HG02798 (cell line): ENCODE measurements around the gene KCTD20.
"Not testable (repeated sequence)": the region's sequence is repeated elsewhere in the genome, so short reads cannot be mapped to it uniquely, and the experiment has no call there.

ENCODE experiments used
- ATAC-seq: cut with Tn5 transposase; IDR thresholded peaks from one replicate; pipeline ENCODE4 v1.9.1; 2021; ENCODE audit warnings: mild to moderate bottlenecking; ENCODE audit not compliant: unreplicated experiment, poor library complexity

The KCTD20 gene

GRCh38 chr6:36443471-36444428, 950 bp downstream of the KCTD20 start:
- no peak for ATAC-seq

- ATAC-seq = no peak
Measured at GRCh38 chr6:36444470-36444869, 1.7 kb downstream of the KCTD20 start.

GRCh38 chr6:36445621-36446020, 2.8 kb downstream of the KCTD20 start:
- no peak for ATAC-seq

GRCh38 chr6:36449173-36449572, 6.4 kb downstream of the KCTD20 start:
- ATAC-seq = not testable (repeated sequence)

- not testable (repeated sequence) for ATAC-seq
Measured at GRCh38 chr6:36452897-36453296, 10.1 kb downstream of the KCTD20 start.

- no peak for ATAC-seq
Measured at GRCh38 chr6:36455486-36456027, 12.8 kb downstream of the KCTD20 start.

- no peak for ATAC-seq
Measured at GRCh38 chr6:36459501-36459900, 16.7 kb downstream of the KCTD20 start.

- no peak for ATAC-seq
Measured at GRCh38 chr6:36460916-36461315, 18.1 kb downstream of the KCTD20 start.

- no peak for ATAC-seq
Measured at GRCh38 chr6:36461646-36462045, 18.8 kb downstream of the KCTD20 start.

- ATAC-seq = no peak
Measured at GRCh38 chr6:36463676-36464075, 20.9 kb downstream of the KCTD20 start.

- no peak for ATAC-seq
Measured at GRCh38 chr6:36464233-36464632, 21.4 kb downstream of the KCTD20 start.

- no peak for ATAC-seq
Measured at GRCh38 chr6:36467625-36468024, 24.8 kb downstream of the KCTD20 start.

GRCh38 chr6:36469148-36469661, 26.4 kb downstream of the KCTD20 start:
- no peak for ATAC-seq

- ATAC-seq = no peak
Measured at GRCh38 chr6:36469946-36470345, 27.1 kb downstream of the KCTD20 start.

GRCh38 chr6:36478051-36478526, 35.3 kb downstream of the KCTD20 start:
- ATAC-seq = no peak

- no peak for ATAC-seq
Measured at GRCh38 chr6:36479256-36479655, 36.5 kb downstream of the KCTD20 start.

- not testable (repeated sequence) for ATAC-seq
Measured at GRCh38 chr6:36483326-36483725, 40.5 kb downstream of the KCTD20 start.

- no peak for ATAC-seq
Measured at GRCh38 chr6:36484736-36485135, 41.9 kb downstream of the KCTD20 start.

GRCh38 chr6:36487698-36488097, 44.9 kb downstream of the KCTD20 start:
- ATAC-seq = no peak

- ATAC-seq = no peak
Measured at GRCh38 chr6:36488221-36488620, 45.4 kb downstream of the KCTD20 start.

GRCh38 chr6:36489426-36489825, 46.6 kb downstream of the KCTD20 start:
- no peak for ATAC-seq
